GM23338 (cell line): Measurements from ENCODE around the gene MYRFL. TPM values are rescaled to one million over a fixed set of nuclear protein-coding genes. Genes with fewer than 3 reads are reported as not detected.

Experiments used
- ATAC-seq: fragments of 200-7000 bp; cut with Tn5 transposase; 3 replicates; pipeline ENCODE4 v1.9.1; 2020
- DNase-seq: peaks from one replicate; pipeline ENCODE4 v3.0.0-alpha.2; 2015; ENCODE audit warnings: low spot score
- H2AFZ ChIP-seq: fragments of 200-600 bp; sonication (generic); 2 replicates; pipeline ENCODE4 v1.8.0; 2016; ENCODE audit warnings: antibody characterized with exemption, mild to moderate bottlenecking, moderate library complexity
- H3F3A ChIP-seq: fragments of 200-600 bp; sonication (generic); replicated peaks from 2 replicates; pipeline ENCODE4 v1.8.0; 2017; ENCODE audit warnings: antibody characterized with exemption, mixed run types, low read depth
- H3K27ac ChIP-seq: fragments of 200-600 bp; sonication (generic); 2 replicates; pipeline ENCODE4 v1.6.1; 2016; ENCODE audit warnings: low read depth
- H3K27me3 ChIP-seq: fragments of 200-600 bp; sonication (generic); 2 replicates; pipeline ENCODE4 v1.8.0; 2016; ENCODE audit warnings: mild to moderate bottlenecking, mixed run types, moderate library complexity; ENCODE audit not compliant: insufficient read depth
- H3K36me3 ChIP-seq: fragments of 200-600 bp; sonication (generic); 2 replicates; pipeline ENCODE4 v1.8.0; 2016; ENCODE audit warnings: mild to moderate bottlenecking; ENCODE audit not compliant: insufficient read depth
- H3K4me1 ChIP-seq: fragments of 200-600 bp; sonication (generic); 2 replicates; pipeline ENCODE4 v1.8.0; 2016; ENCODE audit warnings: mild to moderate bottlenecking, moderate library complexity; ENCODE audit not compliant: insufficient read depth
- H3K4me2 ChIP-seq: fragments of 200-600 bp; sonication (generic); 2 replicates; pipeline ENCODE4 v1.7.1; 2017; ENCODE audit warnings: mixed run types
- H3K4me3 ChIP-seq: fragments of 200-600 bp; sonication (generic); 2 replicates; pipeline ENCODE4 v1.6.1; 2016; ENCODE audit warnings: mixed run types
- H3K79me2 ChIP-seq: fragments of 200-600 bp; sonication (generic); replicated peaks from 2 replicates; pipeline ENCODE4 v1.8.0; 2017; ENCODE audit warnings: mild to moderate bottlenecking; ENCODE audit not compliant: insufficient read depth
- H3K9me2 ChIP-seq: fragments of 200-600 bp; sonication (generic); 2 replicates; pipeline ENCODE4 v1.8.0; 2017; ENCODE audit not compliant: insufficient read depth
- H4K20me1 ChIP-seq: fragments of 200-600 bp; sonication (generic); replicated peaks from 2 replicates; pipeline ENCODE4 v1.8.0; 2017; ENCODE audit warnings: mild to moderate bottlenecking; ENCODE audit not compliant: insufficient read depth
- H3K27ac Mint-ChIP-seq: 2 replicates; pipeline ENCODE4 v1.8.0; 2020; ENCODE audit warnings: inconsistent platforms, mild to moderate bottlenecking, moderate library complexity, mixed read lengths
- H3K27me3 Mint-ChIP-seq: 3 replicates; pipeline ENCODE4 v1.8.0; 2022; ENCODE audit warnings: low read depth, mild to moderate bottlenecking, moderate library complexity, mixed read lengths, inconsistent platforms; ENCODE audit not compliant: insufficient read depth, poor library complexity
- H3K36me3 Mint-ChIP-seq: 3 replicates; pipeline ENCODE4 v1.8.0; 2021; ENCODE audit warnings: low read depth, mild to moderate bottlenecking, inconsistent platforms, moderate library complexity, mixed read lengths
- H3K4me1 Mint-ChIP-seq: 3 replicates; pipeline ENCODE4 v1.8.0; 2020; ENCODE audit warnings: mild to moderate bottlenecking, inconsistent platforms, mixed read lengths
- H3K4me3 Mint-ChIP-seq: 3 replicates; pipeline ENCODE4 v1.8.0; 2021; ENCODE audit warnings: moderate library complexity, mild to moderate bottlenecking, inconsistent platforms, mixed read lengths
- H3K9me3 Mint-ChIP-seq: 3 replicates; pipeline ENCODE4 v1.8.0; 2020; ENCODE audit warnings: moderate library complexity, mild to moderate bottlenecking, inconsistent platforms, mixed read lengths
- CREB1 ChIP-seq: fragments of 250-450 bp; sonication (Bioruptor Pico); IDR thresholded peaks from 2 replicates; pipeline ENCODE4 v1.5.0; 2020; ENCODE audit warnings: low read depth, mild to moderate bottlenecking, moderate library complexity
- EZH2 ChIP-seq: fragments of 200-600 bp; sonication (generic); IDR thresholded peaks from one replicate; pipeline ENCODE4 v1.8.0; 2017; ENCODE audit warnings: antibody characterized with exemption, mild to moderate bottlenecking, low read depth; ENCODE audit not compliant: unreplicated experiment
- JUNB ChIP-seq: IDR thresholded peaks from one replicate; pipeline ENCODE4 v1.6.1; 2016; ENCODE audit warnings: antibody characterized with exemption; ENCODE audit not compliant: unreplicated experiment
- NANOG ChIP-seq: IDR thresholded peaks from 2 replicates; pipeline ENCODE4 v1.6.1; 2016; ENCODE audit warnings: antibody characterized with exemption, borderline replicate concordance
- REST ChIP-seq: IDR thresholded peaks from one replicate; pipeline ENCODE4 v1.6.1; 2018; ENCODE audit warnings: antibody characterized with exemption; ENCODE audit not compliant: unreplicated experiment
- STAT1 ChIP-seq: IDR thresholded peaks from one replicate; pipeline ENCODE4 v1.6.1; 2016; ENCODE audit warnings: antibody characterized with exemption; ENCODE audit not compliant: unreplicated experiment
- ZNF114 ChIP-seq: fragments of 250-450 bp; sonication (Bioruptor Pico); IDR thresholded peaks from 2 replicates; pipeline ENCODE4 v1.5.0; 2020; ENCODE audit warnings: mild to moderate bottlenecking, moderate library complexity
- ZNF331 ChIP-seq: fragments of 250-450 bp; sonication (Bioruptor Pico); IDR thresholded peaks from 2 replicates; pipeline ENCODE4 v1.5.0; 2020; ENCODE audit warnings: low read depth, mild to moderate bottlenecking, moderate library complexity
- ZNF462 ChIP-seq: fragments of 250-450 bp; sonication (Bioruptor Pico); IDR thresholded peaks from 2 replicates; pipeline ENCODE4 v1.5.0; 2020; ENCODE audit warnings: mild to moderate bottlenecking, moderate library complexity
- polyA plus RNA-seq: library from polyadenylated mRNA; unstranded; fragments of >200 nt; fragmentation: Nextera tagmentation; extraction: Ambion mirVana; gene quantifications from 2 replicates; pipeline ENCODE4 v1.2.1, GENCODE V29; 2016
- total RNA-seq: library from RNA; depleted of rRNA; stranded (reverse); fragments of >200 nt; shearing (Covaris generic); gene quantifications from 2 replicates; pipeline ENCODE4 v1.2.3, GENCODE V29; 2014
- TF ChIP-seq, protein P1 (sequence below): IDR thresholded peaks from 2 replicates; pipeline ENCODE4 v1.6.1; 2016; ENCODE audit warnings: antibody characterized with exemption
- TF ChIP-seq, protein P2 (sequence below), 2 experiments: fragments of 200-600 bp in 1 of 2; sonication (generic) in 1 of 2; conservative IDR thresholded peaks; 2 replicates each; pipeline versions ENCODE4 v1.5.1 to v1.6.1; 2016 to 2017; ENCODE audit warnings: antibody characterized with exemption in 2 of 2, low read depth in 2 of 2, mild to moderate bottlenecking in 2 of 2, moderate library complexity in 1 of 2

MYRFL gene
- total and polyA plus RNA-seq, 2 experiments from 2014 or later: 2.3 to 2.8 TPM

DNA sequence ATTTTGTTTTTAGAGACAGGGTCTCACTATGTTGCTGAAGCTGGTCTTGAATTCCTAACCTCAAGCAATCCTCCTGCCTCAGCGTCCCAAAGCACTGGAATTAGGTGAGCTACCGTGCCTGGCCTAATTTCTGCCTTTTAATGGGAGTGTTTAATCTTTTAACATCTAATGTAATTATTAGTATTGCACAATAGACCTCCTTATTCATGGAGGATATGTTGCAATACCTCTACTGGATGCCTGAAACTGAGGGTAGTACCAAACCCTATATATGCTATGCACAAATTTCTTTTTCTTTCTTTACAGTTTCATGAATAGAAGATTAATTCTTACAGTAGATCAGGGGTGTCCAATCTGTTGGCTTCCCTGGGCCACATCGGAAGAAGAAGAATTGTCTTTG, 47.8 kb downstream of the MYRFL start (continued):
- TF ChIP-seq, protein P1, sequence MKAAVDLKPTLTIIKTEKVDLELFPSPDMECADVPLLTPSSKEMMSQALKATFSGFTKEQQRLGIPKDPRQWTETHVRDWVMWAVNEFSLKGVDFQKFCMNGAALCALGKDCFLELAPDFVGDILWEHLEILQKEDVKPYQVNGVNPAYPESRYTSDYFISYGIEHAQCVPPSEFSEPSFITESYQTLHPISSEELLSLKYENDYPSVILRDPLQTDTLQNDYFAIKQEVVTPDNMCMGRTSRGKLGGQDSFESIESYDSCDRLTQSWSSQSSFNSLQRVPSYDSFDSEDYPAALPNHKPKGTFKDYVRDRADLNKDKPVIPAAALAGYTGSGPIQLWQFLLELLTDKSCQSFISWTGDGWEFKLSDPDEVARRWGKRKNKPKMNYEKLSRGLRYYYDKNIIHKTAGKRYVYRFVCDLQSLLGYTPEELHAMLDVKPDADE: no peak
- TF ChIP-seq STAT1: no peak
- no peak for TF ChIP-seq ZNF114 (CRISPR knock-in tag)
- TF ChIP-seq NANOG: no peak
- no peak for TF ChIP-seq CREB1 (CRISPR knock-in tag)
- TF ChIP-seq JUNB: no peak
- TF ChIP-seq REST: no peak

- Histone ChIP-seq H2AFZ (no peak overlapping the region), H3K4me1 (no peaks in the 10 kb centered on the region; the same call in 1 of the 2 replicates), H3K27me3 (no peaks in the 10 kb centered on the region), H4K20me1 (no peaks in the 10 kb centered on the region), H3K9me2 (no peaks in the 10 kb centered on the region), H3K4me3 (no peak overlapping the region), H3K4me2 (no peak overlapping the region), H3K36me3 (no peaks in the 10 kb centered on the region), H3K79me2 (no peaks in the 10 kb centered on the region), H3K27ac (no peak overlapping the region), H3F3A (no peaks in the 10 kb centered on the region)
- H3K9me3 Mint-ChIP-seq: no peaks in the 10 kb centered on the region
- no peak overlapping the region for H3K27ac Mint-ChIP-seq
- ATAC-seq (no peak), DNase-seq (no peak)
- H3K27me3 Mint-ChIP-seq: no peaks in the 10 kb centered on the region
- H3K36me3 Mint-ChIP-seq: no peaks in the 10 kb centered on the region
- no peak overlapping the region for H3K4me3 Mint-ChIP-seq
- peaks cover 12% of the 10 kb centered on the region; the same call in 2 of the 3 replicates for H3K4me1 Mint-ChIP-seq
- no peak for TF ChIP-seq JUNB
- TF ChIP-seq, protein P2, sequence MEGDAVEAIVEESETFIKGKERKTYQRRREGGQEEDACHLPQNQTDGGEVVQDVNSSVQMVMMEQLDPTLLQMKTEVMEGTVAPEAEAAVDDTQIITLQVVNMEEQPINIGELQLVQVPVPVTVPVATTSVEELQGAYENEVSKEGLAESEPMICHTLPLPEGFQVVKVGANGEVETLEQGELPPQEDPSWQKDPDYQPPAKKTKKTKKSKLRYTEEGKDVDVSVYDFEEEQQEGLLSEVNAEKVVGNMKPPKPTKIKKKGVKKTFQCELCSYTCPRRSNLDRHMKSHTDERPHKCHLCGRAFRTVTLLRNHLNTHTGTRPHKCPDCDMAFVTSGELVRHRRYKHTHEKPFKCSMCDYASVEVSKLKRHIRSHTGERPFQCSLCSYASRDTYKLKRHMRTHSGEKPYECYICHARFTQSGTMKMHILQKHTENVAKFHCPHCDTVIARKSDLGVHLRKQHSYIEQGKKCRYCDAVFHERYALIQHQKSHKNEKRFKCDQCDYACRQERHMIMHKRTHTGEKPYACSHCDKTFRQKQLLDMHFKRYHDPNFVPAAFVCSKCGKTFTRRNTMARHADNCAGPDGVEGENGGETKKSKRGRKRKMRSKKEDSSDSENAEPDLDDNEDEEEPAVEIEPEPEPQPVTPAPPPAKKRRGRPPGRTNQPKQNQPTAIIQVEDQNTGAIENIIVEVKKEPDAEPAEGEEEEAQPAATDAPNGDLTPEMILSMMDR (conservative IDR thresholded peaks at IDR 0.05; ENCODE audit: low read depth in 2 of 2): no peak
- TF ChIP-seq, protein P1: no peak
- TF ChIP-seq NANOG: no peak
- no peak for TF ChIP-seq CREB1 (CRISPR knock-in tag)
- TF ChIP-seq ZNF331 (CRISPR knock-in tag): no peak
- TF ChIP-seq STAT1: no peak
- no peak for TF ChIP-seq EZH2
- no peak for TF ChIP-seq ZNF114 (CRISPR knock-in tag)
- no peak for TF ChIP-seq ZNF462 (CRISPR knock-in tag)
These were observed 48.4 kb downstream of the MYRFL start for GRCh38 chr12:69873429-69873828.
